Astrocyte of the cerebellum (primary cell): ENCODE data around the gene ZNF609.

Experiments
- DNase-seq: peaks from one replicate; pipeline ENCODE4 v3.0.0-alpha.2; 2011; ENCODE audit warnings: low read depth
- H3K4me3 ChIP-seq: 2 replicates; pipeline ENCODE4 v1.5.1; 2011; ENCODE audit warnings: mild to moderate bottlenecking, low read depth, low read length, moderate library complexity
- in situ Hi-C: cut with HindIII; loops from 2 replicates; pipeline ENCODE4 v1.10.0; 2017; ENCODE audit warnings: low sequenced_read_pairs
- TF ChIP-seq, protein P1 (sequence below): IDR thresholded peaks from 2 replicates; pipeline ENCODE4 v1.5.1; 2012; ENCODE audit warnings: low read length, low read depth, moderate library complexity, mild to moderate bottlenecking; ENCODE audit errors: missing control alignments

ZNF609 gene

DNA sequence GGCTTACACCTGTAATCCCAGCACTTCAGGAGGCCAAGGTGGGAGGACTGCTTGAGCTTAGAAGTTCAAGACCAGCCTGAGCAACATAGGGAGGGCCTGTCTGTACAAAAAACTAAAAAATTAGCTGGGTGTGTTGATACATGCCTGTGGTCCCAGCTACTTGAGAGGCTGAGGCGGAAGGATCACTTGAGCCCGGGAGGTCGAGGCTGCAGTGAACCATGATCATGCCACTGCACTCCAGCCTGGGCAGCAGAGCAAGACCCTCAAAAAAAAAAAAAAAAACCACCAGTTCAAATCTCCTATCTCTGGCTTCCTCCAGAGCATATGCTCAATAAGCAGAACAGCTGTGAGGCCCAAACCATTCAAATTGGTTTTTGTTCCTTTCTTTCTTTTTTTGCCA is 53.4 kb downstream of the ZNF609 start:
- TF ChIP-seq, protein P1, sequence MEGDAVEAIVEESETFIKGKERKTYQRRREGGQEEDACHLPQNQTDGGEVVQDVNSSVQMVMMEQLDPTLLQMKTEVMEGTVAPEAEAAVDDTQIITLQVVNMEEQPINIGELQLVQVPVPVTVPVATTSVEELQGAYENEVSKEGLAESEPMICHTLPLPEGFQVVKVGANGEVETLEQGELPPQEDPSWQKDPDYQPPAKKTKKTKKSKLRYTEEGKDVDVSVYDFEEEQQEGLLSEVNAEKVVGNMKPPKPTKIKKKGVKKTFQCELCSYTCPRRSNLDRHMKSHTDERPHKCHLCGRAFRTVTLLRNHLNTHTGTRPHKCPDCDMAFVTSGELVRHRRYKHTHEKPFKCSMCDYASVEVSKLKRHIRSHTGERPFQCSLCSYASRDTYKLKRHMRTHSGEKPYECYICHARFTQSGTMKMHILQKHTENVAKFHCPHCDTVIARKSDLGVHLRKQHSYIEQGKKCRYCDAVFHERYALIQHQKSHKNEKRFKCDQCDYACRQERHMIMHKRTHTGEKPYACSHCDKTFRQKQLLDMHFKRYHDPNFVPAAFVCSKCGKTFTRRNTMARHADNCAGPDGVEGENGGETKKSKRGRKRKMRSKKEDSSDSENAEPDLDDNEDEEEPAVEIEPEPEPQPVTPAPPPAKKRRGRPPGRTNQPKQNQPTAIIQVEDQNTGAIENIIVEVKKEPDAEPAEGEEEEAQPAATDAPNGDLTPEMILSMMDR, result no peak
- no peak overlapping the region for H3K4me3 ChIP-seq
- DNase-seq, result no peak
- in situ Hi-C loops, result no loop called here

DNA sequence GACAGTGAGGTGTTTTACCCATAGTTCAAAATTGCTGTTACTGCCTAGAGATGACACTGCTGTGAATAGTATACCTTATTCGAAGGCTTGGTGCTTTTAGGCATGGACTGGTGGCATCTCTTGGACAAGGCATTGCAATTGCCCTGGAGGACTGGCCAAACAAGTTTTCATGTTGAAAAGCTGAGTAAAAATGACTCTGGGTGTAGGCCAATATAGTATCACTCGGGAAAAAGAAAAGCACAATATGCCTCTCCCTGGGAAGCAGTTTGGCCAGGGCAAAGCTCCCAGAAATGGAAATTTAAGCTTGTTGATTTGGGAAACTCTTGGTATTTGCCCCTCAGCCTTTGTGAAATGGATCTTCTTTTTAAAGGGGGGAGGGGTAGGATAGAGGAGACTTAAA is 54.8 kb downstream of the ZNF609 start:
- DNase-seq, result no peak
- in situ Hi-C loops, result loop anchor here (5.0 kb wide), 1 partner anchor 83 kb away; no protein-coding TSS in a partner anchor
- no peak overlapping the region for H3K4me3 ChIP-seq
- TF ChIP-seq, protein P1, result no peak

DNA sequence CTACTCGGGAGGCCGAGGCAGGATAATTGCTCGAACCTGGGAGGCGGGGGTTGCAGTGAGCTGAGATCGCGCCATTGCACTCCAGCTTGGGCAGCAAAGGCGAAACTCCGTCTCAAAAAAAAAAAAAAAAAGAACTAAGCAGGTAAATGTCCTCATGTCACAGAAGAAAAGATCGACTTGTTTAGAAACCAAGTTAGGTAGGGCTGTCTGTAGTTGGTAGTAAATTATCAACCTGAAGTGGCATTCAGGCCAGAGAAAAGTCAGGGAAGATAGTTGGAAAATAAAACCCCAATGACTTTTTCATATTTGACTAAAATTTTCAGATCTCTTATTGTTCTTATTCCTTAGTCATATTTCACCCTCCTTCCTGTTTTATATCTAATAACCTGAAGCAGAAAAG is 55.4 kb downstream of the ZNF609 start:
- no peak for DNase-seq
- TF ChIP-seq, protein P1, result no peak
- H3K4me3 ChIP-seq, result no peak overlapping the region
- in situ Hi-C loops, result loop anchor here (5.0 kb wide), 1 partner anchor 84 kb away; no protein-coding TSS in a partner anchor

DNA sequence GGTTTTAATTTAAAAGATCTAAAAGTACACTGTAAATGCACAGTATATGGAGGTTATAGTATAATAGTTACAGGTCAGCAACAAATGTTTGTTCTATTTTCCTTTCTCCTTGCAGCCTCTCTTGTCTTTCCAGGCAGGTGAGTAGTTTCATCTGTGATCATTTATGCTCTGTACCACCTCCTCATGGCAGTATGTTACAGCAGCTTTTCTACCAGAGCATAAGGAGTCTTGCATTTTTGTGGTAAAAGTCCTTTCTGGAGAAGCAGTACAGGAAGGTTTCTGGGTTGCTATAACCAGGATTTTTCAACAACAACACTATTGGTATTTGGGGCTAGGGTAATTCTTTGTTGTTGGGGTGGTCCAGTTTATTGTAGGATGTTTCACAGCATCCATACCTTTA is 59.5 kb downstream of the ZNF609 start:
- no peak for DNase-seq
- in situ Hi-C loops, result loop anchor here (5.0 kb wide), 1 partner anchor 88 kb away; no protein-coding TSS in a partner anchor
- no peak overlapping the region for H3K4me3 ChIP-seq
- TF ChIP-seq, protein P1, result peak; percentile 15

DNA sequence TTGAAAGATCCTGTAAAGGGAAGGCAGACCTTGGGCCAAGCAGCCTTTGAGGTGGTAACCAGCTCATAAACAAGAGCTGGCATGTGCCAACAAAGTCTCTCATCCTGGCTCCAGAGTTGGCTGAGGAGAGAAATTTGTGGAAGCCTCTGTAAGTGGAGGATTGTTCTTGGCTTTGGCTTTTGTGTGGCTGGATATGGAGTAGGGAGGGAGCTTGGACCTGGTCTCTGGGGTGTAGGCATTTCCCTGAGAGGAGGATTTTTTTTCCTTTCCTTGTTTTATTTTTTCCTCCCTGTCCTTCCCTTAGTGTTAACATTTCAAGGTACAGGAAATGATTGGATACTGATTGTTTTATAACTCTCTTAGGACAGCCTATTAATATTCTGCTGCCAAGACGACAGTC is 60.8 kb downstream of the ZNF609 start:
- TF ChIP-seq, protein P1, result no peak
- no peak overlapping the region for H3K4me3 ChIP-seq
- in situ Hi-C loops, result no loop called here
- DNase-seq, result no peak

DNA sequence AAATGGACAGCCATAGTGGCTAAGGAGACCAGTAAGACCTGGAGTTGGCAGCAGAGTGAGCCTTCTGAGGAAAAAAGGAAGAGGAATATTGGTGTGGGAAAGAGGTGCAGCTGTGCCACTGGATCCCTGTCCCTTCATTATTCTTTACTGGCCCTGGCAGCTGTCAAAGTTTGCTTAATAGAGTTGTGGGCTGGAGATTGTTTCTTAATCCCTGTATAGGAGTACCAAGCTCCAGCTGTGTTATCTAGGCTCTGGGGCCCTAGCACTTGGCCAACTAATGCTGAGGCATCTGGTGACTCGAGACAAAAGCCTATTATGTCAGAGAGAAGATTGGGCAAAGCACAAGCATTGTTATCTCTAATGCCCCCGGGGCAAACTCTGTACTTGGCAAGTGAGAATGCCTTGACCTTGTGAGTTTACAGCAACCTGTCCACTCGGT is 61.4 kb downstream of the ZNF609 start:
- in situ Hi-C loops, result no loop called here
- no peak for DNase-seq
- H3K4me3 ChIP-seq, result no peak overlapping the region
- TF ChIP-seq, protein P1, result no peak
